ENCODE data around the gene NCEH1.
"Not testable (repeated sequence)": the region's sequence is repeated elsewhere in the genome, so short reads cannot be mapped to it uniquely, and the experiment has no call there.

NCEH1 gene

DNA sequence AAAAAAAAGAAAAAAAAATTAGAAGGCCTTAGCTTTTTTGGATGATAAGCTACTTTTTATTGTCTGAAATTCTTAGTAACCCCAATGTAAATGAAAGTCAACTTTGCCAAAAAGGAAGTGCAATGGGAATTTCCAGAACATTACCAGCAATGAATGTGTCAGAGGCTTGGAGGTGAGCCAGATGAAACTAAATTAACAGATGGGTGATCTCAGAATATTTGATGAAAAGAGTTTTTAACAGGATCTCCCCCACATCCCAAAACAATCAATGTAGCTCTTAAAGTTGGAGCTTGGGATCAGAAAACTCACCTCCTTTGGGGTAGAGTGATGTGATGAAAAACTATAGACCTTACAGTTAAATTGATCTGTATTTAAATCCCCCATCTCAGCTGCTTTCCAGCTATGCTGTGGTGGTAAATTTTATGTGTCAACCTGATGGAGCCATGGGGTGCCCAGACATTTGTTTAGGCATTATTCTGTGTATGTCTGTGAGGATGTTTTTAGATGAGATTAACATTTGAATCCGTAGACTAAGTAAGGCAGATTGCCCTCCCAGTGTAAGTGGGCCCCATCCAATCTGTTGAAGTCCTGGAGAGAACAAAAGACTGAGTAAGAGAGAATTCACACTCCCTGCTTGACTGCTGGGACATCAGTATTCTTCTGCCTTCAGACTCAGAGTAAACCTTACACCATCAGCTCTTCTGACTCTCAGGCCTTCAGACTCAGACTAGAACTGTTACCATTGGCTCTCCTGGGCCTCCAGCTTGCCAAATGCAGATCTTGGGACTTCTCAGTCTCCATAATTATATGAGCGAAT is 103.4 kb downstream of the NCEH1 start:
- no peak for DNase-seq

DNA sequence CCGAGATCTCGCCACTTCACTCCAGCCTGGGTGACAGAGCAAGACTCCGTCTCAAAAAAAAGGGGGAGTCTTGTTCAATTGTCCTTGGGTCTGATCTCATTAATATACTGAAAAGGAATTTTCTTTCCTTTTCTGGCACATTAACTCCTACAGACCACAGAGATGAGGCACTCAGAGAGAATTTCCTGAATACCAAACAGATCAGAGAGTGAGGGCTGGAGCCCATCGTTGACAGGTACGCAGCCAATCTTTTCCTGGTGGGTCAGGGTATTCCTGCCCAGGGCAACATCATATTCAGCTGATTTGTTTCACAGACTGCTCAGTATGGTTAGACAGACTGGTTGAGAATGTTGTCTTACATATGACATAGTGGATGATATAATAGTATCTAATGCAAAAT is 104.8 kb downstream of the NCEH1 start:
- DNase-seq: no peak

DNA sequence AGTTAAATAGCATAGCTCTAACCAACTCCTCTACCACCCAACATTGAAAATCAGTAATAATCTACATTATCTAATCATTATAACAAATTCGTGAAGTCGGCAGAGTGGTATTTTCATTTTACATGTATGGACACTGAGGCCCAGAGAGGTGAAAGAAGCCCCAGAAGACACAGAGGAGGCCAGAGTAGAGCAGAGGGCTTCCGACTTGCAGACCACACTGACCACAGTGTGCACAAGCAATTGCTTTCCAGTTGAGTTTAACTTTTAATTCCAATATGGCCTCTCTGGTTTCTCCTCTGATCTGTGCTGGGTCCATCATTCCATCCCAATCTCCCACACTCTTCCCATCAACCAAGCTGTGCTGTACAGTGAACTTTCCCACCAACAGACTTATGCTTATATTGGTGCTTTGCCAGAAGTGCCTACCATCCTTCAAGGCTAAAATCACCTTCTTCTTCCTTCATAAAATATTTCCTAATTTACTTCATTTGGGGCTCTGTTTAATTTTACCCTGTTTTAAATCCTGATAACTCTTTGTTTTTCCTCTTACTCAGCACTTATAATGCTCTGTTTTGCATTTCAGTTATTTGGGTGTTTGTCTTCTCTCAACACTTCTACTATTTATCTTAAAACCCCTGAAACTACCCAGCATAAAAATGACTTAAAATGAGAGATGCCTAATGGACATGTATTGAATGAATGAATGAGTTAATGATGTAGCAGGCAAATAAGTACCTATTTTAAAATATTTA is 105.8 kb downstream of the NCEH1 start:
- DNase-seq: no peak

DNA sequence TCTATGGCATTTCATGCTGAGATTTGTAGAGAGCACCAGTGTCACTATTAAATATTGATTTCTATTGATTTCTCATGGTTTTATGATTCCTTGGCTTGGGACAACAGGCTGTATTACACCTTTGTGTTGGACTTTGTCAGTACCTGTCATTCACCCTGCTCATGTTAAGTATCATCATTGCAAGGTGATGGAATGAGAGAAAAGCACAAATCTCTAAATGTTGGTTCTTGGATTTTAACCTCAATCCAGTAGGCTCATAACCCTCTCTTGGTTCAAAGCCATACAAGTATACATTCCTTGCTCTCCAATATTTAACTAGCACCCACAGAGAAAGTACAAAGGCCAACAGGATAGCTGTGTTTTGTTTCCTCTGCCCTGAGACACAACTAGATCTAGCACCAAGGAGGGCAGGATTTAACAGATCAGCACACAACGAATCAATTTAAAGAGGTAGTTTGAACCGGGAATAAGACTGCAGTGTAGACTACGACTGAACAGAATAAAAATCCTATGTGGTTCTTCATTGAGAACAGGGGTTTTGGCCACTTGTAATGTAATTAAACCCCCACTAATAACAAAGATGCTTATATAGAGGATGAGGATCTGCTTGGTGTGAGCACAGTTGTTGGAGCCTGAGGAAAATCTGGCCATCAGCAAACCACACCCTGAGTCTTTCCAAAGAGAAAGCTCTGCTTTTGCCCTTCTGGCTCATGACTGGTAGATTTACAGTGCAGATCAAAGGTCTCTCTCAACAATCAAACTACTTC is 109.6 kb downstream of the NCEH1 start:
- no peak for DNase-seq

DNA sequence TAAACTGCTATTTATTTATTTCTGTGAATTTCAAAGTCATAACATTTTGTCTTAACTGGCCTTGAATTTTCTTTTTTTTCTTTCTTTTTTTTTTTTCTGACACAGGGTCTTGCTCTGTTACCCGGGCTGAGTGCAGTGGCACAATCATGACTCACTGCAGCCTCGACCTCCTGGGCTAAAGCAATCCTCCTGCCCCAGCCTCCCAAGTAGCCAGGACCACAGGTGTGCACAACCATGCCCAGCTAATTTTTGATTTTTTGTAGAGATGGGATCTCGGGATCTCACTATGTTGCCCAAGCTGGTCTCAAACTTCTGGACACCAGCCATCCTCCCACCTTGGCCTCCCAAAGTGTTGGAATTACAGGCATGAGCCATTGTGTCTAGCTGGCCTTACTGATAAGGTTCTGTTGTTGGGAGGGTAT is 110.2 kb downstream of the NCEH1 start:
- DNase-seq: no peak

DNA sequence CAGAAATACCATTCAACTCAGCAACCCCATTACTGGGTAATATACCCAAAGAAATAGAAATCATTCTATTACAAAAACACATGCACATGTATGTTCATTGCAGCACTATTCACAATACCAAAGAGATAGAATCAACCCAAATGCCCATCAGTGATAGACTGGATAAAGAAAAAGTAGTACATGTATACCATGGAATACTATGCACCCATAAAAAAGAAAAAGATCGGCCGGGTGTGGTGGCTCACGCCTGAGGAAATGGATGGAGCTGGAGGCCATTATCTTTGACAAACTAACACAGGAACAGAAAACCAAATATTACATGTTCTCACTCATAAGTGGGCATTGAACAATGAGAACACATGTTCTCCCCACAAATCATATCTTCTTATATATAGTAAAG is 112.0 kb downstream of the NCEH1 start:
- DNase-seq: no peak

DNA sequence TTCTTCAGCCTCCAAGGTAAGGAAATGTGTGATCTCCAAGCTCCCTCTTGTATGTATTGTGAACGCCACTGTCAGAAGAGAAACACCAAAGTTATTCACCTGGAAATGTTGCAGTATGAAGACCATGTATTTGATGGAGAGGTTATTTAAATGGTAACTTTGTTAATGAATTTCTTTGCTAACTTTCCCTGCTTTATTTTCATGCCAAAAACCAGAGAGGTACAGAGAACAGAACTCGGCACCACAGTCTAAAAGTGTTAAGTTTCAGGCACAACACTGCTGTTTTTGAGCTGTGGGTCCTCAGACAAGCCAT is 114.5 kb downstream of the NCEH1 start:
- no peak for DNase-seq

DNA sequence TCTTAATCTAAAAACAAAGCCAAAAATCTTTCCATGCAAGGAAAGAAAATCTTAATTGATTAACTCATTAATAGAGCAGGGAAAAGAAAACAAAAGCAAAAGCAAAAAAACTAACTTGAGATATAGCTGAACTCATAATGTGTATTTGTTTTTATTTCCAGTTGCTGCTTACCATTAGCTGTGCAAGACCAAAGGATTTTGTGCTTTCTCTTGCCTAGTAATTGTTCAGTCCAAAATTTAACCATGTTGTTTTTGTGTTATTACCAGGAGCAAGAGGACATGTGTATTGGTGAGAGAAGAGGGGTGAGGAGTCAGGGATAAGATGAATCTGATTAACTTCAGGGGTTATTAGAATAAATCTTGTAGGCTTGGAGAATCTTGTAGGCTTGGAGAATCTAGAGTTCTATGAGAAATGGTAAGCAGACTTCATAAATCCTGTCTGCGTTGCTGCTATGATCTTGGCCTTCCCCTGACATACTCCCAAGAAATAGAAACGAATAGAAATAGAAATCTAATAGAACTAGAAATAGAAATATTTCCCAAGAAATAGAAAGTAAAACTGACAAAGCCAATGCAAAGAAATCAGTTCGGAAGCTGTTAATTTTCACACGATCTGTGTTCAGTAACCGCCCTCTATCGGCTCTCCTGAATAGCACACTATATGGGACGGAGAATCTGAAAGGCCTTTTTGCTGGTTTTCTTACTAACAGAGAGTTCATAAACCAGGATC is 115.0 kb downstream of the NCEH1 start:
- DNase-seq: peak; percentile 39

DNA sequence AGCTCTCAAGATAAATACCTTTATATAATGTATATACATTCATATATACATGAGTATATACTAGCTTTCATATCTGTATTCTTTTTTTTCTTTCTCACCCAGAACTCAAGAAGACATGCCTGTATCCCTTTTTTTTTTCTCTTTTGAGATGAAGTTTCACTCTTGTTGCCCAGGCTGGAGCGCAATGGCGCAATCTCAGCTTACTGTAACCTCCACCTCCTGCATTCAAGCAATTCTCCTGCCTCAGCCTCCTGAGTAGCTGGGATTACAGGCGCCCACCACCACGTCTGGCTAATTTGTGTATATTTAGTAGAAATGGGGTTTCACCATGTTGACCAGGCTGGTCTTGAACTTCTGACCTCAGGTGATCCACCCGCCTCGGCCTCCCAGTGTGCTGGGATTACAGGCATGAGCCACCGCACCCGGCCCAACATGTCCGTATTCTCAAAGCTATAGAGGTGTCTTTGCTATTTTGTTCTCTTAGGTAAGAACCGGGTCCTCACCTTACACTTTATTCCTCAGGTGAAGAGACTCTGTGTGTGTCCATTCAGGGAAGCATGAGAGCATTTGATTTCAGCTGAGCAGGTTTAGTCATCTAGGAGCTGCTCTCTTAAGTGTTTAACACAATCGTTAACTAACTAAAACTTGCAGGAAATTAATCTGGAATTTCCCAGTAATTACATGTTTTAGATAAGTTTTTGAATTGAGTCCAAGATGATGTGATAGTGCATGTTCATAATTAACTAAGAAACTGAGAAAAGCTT is 115.8 kb downstream of the NCEH1 start:
- DNase-seq: not testable (repeated sequence)

DNA sequence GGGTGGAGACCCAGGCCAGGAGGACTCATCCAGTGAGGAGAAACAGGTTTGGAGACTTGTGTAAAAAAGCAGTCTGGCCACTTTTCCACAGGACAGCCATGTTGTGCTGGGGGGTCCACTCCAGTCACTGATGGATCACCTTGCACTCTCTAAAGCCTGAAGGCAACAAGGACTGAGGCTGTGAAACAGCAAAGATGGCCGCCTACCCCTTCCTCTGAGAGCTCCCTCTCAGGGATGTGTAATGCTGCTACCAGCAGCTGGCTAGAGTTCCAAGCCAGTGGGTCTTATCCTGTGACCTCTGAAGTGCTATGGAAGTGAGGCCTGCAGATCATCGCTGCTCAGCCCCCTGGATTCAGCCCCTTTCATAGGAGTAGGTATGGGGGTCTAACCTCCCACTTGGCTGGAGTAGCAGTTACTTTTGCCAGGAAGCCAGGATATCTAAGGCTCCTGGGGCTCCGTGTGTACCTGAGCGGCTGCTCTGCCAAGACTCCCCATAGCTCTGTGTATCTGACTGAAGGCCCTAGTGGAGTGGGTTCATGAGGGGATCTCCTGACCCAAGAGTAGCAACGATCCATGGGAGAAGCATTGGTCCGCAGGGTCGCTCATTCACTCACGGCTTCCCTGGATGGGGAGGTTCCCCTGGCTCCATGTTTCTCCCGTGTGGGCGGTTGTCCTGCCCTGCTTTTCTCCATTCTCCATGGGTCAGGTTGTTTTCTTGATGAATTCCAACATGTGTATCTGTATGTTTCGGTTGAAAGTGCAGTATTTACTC is 117.8 kb downstream of the NCEH1 start:
- DNase-seq: no peak

DNA sequence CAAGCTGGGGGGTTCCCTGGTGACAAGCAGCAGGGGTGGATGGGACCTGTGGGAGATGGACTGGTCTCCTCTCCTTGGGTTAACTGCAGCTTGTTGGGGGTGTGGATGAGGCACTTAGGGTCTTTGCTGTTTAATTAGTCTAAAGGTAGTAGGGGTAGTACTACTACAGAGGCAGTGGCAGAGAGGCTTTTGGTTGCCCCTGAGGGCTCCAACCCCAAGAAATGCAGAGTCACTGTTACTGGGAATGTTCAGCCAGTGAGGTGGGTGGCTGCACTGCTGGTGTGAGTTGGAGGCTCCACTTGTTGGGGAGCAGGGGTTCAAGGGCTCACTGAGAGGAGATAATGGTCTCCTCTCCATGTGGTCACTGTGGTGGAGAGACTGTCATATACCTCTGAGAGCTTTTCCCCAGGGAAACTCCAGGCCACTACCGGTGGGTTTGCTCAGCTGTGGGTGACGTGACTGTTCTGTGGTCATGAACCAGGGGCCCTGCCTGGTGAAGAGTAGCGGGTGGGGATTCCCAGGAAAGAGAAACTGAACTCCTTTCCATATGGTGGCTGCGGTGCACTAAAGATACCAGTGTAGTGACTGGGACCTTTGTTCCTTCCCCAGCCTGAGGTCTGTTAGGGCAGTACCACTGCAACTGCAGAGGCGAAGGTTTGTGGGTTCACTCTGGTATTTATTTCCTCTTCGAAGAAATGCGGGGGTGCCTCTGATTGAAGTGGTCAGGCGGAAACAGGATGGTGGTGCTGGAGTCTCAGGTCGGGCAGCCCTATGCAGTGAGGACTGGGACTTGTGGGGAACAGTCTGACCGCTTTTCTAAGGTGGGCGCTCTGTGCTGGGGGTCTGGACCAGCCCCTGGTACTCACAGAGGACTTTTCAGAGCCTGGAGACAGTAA is 118.7 kb downstream of the NCEH1 start:
- no peak for DNase-seq

DNA sequence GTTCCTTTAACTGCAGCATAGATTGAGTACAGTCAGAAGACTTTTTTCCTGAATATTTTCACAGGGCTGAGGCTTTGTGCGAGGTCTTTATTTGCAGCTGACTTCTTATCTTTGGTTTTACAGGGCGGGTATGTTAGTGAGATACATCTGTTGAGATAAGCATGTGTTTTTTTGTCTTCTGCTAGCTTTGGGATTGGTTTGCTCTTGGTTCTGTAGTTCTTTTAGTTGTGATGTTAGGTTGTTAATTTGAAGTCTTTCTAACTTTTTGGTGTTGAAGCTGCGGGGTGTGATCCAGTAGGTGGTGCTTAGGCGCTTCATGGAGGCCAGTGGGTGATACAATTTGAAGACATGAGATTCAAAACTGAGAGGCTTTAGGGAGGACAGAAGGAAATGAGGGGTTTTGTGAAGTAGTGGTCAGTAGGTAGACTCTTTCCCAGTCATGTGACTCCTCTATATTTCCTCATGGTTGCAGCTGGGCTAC is 119.7 kb downstream of the NCEH1 start:
- DNase-seq: no peak

DNA sequence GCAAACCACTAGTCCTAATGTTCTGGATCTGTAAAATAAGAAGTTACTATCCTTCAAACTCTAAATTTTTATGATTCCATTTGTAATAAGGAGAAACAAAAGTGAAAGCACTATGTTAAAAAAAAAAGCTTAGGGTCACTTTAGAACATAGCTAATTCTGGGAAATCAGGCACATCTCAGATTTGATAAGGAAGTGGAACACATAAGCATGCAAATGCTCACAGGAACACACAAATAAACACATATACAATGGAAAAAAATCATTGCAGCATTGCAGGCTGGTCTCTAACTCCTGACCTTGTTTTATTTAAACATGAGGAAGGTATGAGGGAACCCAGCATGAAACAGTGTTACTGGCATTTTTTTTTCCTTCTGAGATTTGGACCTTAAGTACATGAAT is 124.4 kb downstream of the NCEH1 start:
- DNase-seq: no peak

DNA sequence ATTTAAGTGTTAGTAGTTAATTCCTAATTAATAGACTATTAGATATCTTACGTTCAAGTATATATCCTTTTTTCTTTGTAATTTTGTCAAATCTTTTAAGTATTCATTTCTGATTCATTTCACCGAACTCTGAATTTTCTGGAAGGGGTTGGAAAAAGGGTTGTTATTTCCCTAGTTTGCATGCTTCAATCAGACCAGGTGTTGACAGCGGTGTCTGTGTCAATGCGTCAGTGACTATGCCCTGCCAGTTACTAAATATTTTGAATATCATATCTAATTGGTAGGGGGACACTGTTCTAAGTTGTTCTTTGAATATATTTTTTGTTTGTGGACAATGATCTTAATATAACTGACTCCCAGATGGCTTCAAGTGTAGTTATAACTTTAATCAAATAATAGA is 124.9 kb downstream of the NCEH1 start:
- DNase-seq: no peak

DNA sequence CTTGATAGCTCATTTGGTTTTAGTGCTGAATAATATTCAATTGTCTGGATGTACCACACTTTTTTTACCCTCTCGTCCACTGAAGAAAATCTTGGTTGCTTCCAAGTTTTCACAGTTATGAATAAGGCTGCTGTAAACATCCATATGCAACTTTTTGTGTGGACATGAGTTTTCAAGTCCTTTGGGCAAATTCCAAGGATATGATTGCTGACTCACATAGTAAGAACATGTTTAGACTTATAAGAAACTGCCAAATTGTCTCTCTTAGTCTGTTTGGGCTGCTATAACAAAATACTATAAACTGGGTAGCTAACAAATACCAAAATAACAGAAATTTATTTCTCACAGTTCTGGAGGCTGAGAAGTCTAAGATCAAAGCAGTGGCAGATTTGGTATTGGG is 128.2 kb downstream of the NCEH1 start:
- no peak for DNase-seq

DNA sequence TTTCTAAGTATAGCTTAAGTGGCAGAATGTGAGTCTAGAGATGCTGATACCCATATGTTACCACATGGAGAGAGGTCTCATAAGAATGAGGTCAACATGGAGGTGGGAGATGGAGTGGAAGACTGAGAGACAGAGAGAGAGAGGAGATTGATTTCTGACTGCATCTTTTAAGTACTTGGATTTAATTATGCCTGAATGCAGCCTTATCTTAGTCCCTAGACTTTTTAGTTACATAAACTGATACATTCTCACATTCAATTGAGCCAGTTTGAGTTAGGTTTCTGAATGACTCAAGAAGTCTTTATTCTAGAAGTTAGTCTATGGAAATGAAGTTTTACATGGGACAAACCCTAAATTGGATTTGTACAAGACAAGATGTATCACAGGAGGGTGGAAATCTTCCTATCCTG is 129.1 kb downstream of the NCEH1 start:
- DNase-seq: no peak

DNA sequence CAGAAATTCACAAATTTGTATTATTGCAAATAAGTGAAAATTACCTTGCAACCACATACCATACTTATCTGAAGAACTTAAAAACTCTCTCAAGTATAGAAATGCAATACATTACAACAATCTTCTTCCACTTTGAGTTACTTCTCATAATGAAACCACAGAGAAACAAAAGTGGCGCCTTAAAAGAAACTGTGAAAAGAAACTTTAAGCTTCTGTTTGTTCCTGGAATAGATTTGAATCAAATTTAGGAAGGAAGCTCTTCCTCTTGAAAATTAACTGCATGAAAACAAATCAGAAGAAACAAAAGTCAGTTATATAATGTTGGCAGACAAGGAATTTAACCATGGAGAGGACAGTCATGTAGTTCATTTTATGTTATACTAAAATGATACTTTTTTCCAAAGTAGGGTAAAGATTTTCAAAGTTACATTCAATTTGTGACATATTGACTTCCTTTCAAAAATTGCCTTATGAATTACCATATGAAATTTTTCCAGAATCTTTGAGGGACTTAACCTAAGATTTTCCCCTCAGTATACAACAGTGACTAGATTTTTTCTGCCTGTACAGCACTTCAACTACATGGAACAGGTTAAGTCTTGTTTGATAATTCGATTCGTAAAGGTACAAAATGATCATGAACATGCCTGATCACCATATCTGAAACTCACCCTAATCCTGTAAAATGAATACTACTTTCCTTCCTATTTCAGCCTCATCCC is 130.0 kb downstream of the NCEH1 start:
- DNase-seq: no peak
